Mesenchymal stem cell (in vitro differentiated cells and primary cell): ENCODE results near the gene TESMIN.

ENCODE experiments used
- DNase-seq: peaks from one replicate; pipeline ENCODE4 v3.0.0-alpha.2; 2013
- H2AFZ ChIP-seq: one replicate; pipeline ENCODE4 v1.6.1; 2013; ENCODE audit warnings: low read depth, mild to moderate bottlenecking, control low read depth, inconsistent platforms, low read length, moderate library complexity
- H2AK5ac ChIP-seq: 2 replicates; pipeline ENCODE4 v1.6.1; 2013; ENCODE audit warnings: low read length, moderate library complexity, mild to moderate bottlenecking, inconsistent platforms; ENCODE audit not compliant: severe bottlenecking
- H2BK120ac ChIP-seq: one replicate; pipeline ENCODE4 v1.6.1; 2013; ENCODE audit warnings: low read depth, mild to moderate bottlenecking, inconsistent platforms, low read length, moderate library complexity
- H2BK12ac ChIP-seq, 2 experiments: one replicate each; pipeline ENCODE4 v1.6.1; 2013; ENCODE audit warnings: inconsistent platforms in 2 of 2, low read length in 2 of 2, mild to moderate bottlenecking in 2 of 2, moderate library complexity in 2 of 2, control low read depth in 1 of 2
- H2BK15ac ChIP-seq: one replicate; pipeline ENCODE4 v1.6.1; 2013; ENCODE audit warnings: mild to moderate bottlenecking, low read depth, inconsistent platforms; ENCODE audit not compliant: poor library complexity, severe bottlenecking
- H2BK5ac ChIP-seq: 2 replicates; pipeline ENCODE4 v1.6.1; 2013; ENCODE audit warnings: low read depth, mild to moderate bottlenecking, low read length, control low read depth, inconsistent platforms; ENCODE audit not compliant: poor library complexity, severe bottlenecking
- H3K14ac ChIP-seq, 2 experiments: one replicate each; pipeline ENCODE4 v1.6.1; 2013; ENCODE audit warnings: inconsistent platforms in 2 of 2, low read length in 2 of 2, control low read depth in 1 of 2, mild to moderate bottlenecking in 1 of 2, moderate library complexity in 1 of 2
- H3K18ac ChIP-seq, 2 experiments: one replicate each; pipeline ENCODE4 v1.6.1; 2013; ENCODE audit warnings: inconsistent platforms in 2 of 2, low read length in 2 of 2, control low read depth in 1 of 2, low read depth in 1 of 2, mild to moderate bottlenecking in 1 of 2
- H3K23ac ChIP-seq, 2 experiments: one replicate each; pipeline ENCODE4 v1.6.1; 2013; ENCODE audit warnings: inconsistent platforms in 2 of 2, low read length in 2 of 2, mild to moderate bottlenecking in 2 of 2, moderate library complexity in 2 of 2, control low read depth in 1 of 2
- H3K27ac ChIP-seq: 2 replicates; pipeline ENCODE4 v1.5.1; 2013; ENCODE audit warnings: mild to moderate bottlenecking, moderate library complexity, low read length, control low read depth, inconsistent platforms; ENCODE audit not compliant: poor library complexity, severe bottlenecking
- H3K27me3 ChIP-seq, 2 experiments: 2 replicates each; pipeline versions ENCODE4 v1.6.1 to v1.7.0; 2013; ENCODE audit warnings: low read length in 2 of 2, mild to moderate bottlenecking in 2 of 2, moderate library complexity in 2 of 2, control low read depth in 1 of 2, inconsistent platforms in 1 of 2; ENCODE audit not compliant: control insufficient read depth in 1 of 2, insufficient read depth in 1 of 2
- H3K36me3 ChIP-seq, 2 experiments: 2 replicates each; pipeline versions ENCODE4 v1.6.1 to v1.7.0; 2013; ENCODE audit warnings: low read length in 2 of 2, control low read depth in 1 of 2, inconsistent platforms in 1 of 2, low read depth in 1 of 2, mild to moderate bottlenecking in 1 of 2; ENCODE audit not compliant: insufficient read depth in 2 of 2, control insufficient read depth in 1 of 2
- H3K4ac ChIP-seq, 2 experiments: one replicate each; pipeline ENCODE4 v1.6.1; 2013; ENCODE audit warnings: inconsistent platforms in 2 of 2, low read length in 2 of 2, mild to moderate bottlenecking in 2 of 2, moderate library complexity in 2 of 2, control low read depth in 1 of 2, low read depth in 1 of 2
- H3K4me1 ChIP-seq: 2 replicates; pipeline ENCODE4 v1.6.1; 2013; ENCODE audit warnings: low read depth, low read length, control low read depth; ENCODE audit not compliant: control insufficient read depth, insufficient read depth
- H3K4me2 ChIP-seq: 2 replicates; pipeline ENCODE4 v1.6.1; 2013; ENCODE audit warnings: low read length, mild to moderate bottlenecking, inconsistent platforms; ENCODE audit not compliant: poor library complexity, severe bottlenecking
- H3K4me3 ChIP-seq, 2 experiments: 2 replicates each; pipeline versions ENCODE4 v1.5.1 to v1.7.0; 2013; ENCODE audit warnings: low read length in 2 of 2, mild to moderate bottlenecking in 2 of 2, control low read depth in 1 of 2, low read depth in 1 of 2; ENCODE audit not compliant: insufficient read depth in 1 of 2
- H3K79me1 ChIP-seq: replicated peaks from 2 replicates; pipeline ENCODE4 v1.6.1; 2013; ENCODE audit warnings: mild to moderate bottlenecking, control low read depth, low read length, inconsistent platforms; ENCODE audit not compliant: poor library complexity, severe bottlenecking
- H3K9ac ChIP-seq: 2 replicates; pipeline ENCODE4 v1.7.0; 2013; ENCODE audit warnings: mild to moderate bottlenecking, low read length, moderate library complexity
- H3K9me3 ChIP-seq: 2 replicates; pipeline ENCODE4 v1.7.0; 2013; ENCODE audit warnings: mild to moderate bottlenecking, low read length; ENCODE audit not compliant: control insufficient read depth
- H4K8ac ChIP-seq: one replicate; pipeline ENCODE4 v1.6.1; 2013; ENCODE audit warnings: inconsistent platforms, mild to moderate bottlenecking, low read length, moderate library complexity
- H4K91ac ChIP-seq: one replicate; pipeline ENCODE4 v1.6.1; 2013; ENCODE audit warnings: mild to moderate bottlenecking, low read length, inconsistent platforms
- WGBS: methylation state at CpG from one replicate; pipeline ENCODE4 v1.1.7; 2013; ENCODE audit warnings: mixed read lengths; 5-methylcytosine and 5-hydroxymethylcytosine counted together

The TESMIN gene

DNA sequence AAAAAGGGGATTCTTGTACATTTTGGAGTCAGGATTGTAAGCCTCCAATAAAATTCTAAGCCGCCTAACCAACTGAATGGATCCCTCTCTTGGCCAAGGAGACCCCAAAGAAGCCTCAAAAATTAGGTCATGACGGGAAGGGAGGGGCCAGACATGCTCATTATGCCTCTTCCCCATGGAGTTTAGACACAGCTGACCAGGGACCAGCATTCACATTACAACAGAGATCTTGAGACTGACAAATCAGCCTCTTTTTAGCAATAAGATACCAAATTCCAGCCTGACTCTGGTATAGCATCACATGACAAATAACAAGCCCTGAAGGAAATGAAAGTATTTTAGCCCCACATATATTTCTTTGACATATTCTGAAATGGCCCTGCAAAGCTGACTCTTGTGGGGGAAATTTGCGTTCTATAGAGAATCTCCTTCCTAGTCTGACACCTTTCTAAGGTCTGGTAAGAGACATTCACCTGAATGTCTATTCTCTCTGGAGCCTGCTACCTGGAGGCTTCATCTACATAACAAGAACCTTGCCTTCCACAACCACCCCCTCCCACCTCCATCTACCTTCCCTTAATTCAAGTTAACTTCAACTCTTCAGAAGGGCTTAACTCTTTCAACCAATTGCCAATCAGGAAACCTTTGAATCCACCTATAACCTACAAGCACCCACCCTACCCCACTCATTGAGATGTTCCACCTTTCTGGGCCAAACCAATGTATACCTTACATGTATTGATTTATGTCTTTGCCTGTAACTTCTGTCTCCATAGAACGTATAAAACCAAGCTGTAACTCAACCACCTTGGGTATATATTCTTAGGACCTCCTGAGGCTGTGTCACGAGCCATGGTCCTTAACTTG lies 56.7 kb downstream of the TESMIN start:
- DNase-seq, result no peak
- 50% methylated on average over 4 of the region's 5 CpGs for WGBS
- no peak overlapping the region for H2AFZ ChIP-seq

DNA sequence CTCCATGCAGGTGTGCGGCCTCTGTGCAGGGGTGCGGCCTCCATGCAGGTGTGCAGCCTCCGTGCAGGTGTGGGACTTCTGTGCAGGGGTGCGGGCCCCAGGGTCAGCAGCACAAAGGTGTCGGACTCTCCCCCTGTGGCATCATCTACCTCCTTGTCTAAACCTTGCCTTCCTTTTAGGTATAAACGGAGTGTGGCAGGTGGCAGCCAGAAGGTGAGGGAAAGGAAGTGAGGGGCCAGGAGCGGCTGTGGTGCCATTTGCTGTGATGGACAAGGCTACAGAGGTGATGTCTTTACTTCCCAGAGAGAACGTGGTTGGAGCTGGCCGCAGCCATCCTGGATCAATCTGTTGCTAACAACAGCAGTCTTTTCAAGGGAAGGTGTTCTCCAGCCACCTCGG lies 57.8 kb downstream of the TESMIN start:
- DNase-seq, result no peak
- Histone ChIP-seq H2AK5ac (no peak overlapping the region), H3K27me3 (peaks cover 61 to 78% of the 10 kb centered on the region in 2 experiments), H3K23ac (no peak overlapping the region), H2BK12ac (no peak overlapping the region), H3K27ac (no peak overlapping the region), H3K4me1 (no peaks in the 10 kb centered on the region), H4K8ac (no peak overlapping the region), H3K18ac (no peak overlapping the region), H3K9me3 (peaks cover 26% of the 10 kb centered on the region), H3K4ac (no peak overlapping the region), H2AFZ (no peak overlapping the region), H4K91ac (no peak overlapping the region), H2BK120ac (no peak overlapping the region), H3K79me1 (no peaks in the 10 kb centered on the region), H3K36me3 (no peaks in the 10 kb centered on the region), H3K9ac (no peak overlapping the region), H3K4me2 (no peak overlapping the region), H3K4me3 (no peak overlapping the region), H3K14ac (no peak overlapping the region), H2BK15ac (no peak overlapping the region), H2BK5ac (no peak overlapping the region)
- WGBS, result 91% methylated on average over 9 of the region's 10 CpGs

More for the DNA sequence above, 56.7 kb downstream of the TESMIN start:
- no peak overlapping the region for H2BK5ac ChIP-seq
- no peak overlapping the region for H3K27ac ChIP-seq
- H3K23ac ChIP-seq, result no peak overlapping the region
- no peaks in the 10 kb centered on the region for H3K36me3 ChIP-seq
- H3K4me1 ChIP-seq, result no peaks in the 10 kb centered on the region
- H3K14ac ChIP-seq, result no peak overlapping the region
- no peak overlapping the region for H2BK120ac ChIP-seq
- peaks cover 49 to 66% of the 10 kb centered on the region in 2 experiments for H3K27me3 ChIP-seq
- H3K9ac ChIP-seq, result no peak overlapping the region
- peaks cover 35% of the 10 kb centered on the region for H3K9me3 ChIP-seq
- no peak overlapping the region for H4K8ac ChIP-seq
- H3K4ac ChIP-seq, result no peak overlapping the region
- H3K79me1 ChIP-seq, result no peaks in the 10 kb centered on the region
- H3K4me2 ChIP-seq, result no peak overlapping the region
- no peak overlapping the region for H2AK5ac ChIP-seq
- no peak overlapping the region for H4K91ac ChIP-seq
- no peak overlapping the region for H3K4me3 ChIP-seq
- no peak overlapping the region for H3K18ac ChIP-seq
- no peak overlapping the region for H2BK12ac ChIP-seq
- no peak overlapping the region for H2BK15ac ChIP-seq

DNA sequence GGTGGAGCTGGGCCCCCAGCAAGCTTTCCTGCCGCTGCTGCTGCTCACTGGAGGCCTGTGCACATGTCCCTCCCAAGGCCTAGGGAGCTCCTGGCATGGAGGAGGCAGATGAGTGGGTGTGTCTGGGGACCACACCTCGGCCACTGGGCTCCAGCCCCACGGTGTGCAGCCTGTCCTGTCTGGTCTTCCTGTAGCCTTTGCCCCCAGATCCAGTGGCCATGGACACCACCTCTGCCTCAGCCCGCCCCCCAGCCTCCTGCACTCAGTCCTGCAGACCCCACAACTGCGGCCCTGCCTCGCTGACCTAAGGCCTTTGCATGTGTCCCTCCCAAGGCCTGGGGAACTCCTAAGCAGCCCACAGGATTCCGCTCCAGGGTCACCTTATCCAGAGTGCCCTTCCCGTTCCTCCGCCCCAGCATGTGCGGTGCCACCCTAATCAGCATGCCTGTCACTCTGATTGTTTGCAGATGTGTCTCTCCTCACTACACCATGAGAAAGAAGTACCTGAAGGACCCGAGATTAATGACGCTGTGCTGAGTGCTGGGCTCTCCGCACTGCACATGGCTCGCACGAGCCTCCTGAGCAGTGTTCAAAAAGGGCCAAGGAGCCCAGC lies 58.3 kb downstream of the TESMIN start:
- H4K8ac ChIP-seq, result no peak overlapping the region
- no peak overlapping the region for H2BK5ac ChIP-seq
- no peak overlapping the region for H3K4me2 ChIP-seq
- H3K18ac ChIP-seq, result no peak overlapping the region
- H3K14ac ChIP-seq, result no peak overlapping the region
- no peak overlapping the region for H4K91ac ChIP-seq
- H3K4me1 ChIP-seq, result no peaks in the 10 kb centered on the region
- no peak overlapping the region for H2AFZ ChIP-seq
- H3K36me3 ChIP-seq, result no peaks in the 10 kb centered on the region
- H2BK120ac ChIP-seq, result no peak overlapping the region
- no peak for DNase-seq
- H3K23ac ChIP-seq, result no peak overlapping the region
- H2AK5ac ChIP-seq, result no peak overlapping the region
- H3K9ac ChIP-seq, result no peak overlapping the region
- H3K4me3 ChIP-seq, result no peak overlapping the region
- no peaks in the 10 kb centered on the region for H3K79me1 ChIP-seq
- H2BK15ac ChIP-seq, result no peak overlapping the region
- peaks cover 64 to 83% of the 10 kb centered on the region in 2 experiments for H3K27me3 ChIP-seq
- no peak overlapping the region for H2BK12ac ChIP-seq
- peaks cover 23% of the 10 kb centered on the region for H3K9me3 ChIP-seq
- no peak overlapping the region for H3K27ac ChIP-seq
- 83% methylated on average over 15 of the region's 15 CpGs for WGBS
- no peak overlapping the region for H3K4ac ChIP-seq

DNA sequence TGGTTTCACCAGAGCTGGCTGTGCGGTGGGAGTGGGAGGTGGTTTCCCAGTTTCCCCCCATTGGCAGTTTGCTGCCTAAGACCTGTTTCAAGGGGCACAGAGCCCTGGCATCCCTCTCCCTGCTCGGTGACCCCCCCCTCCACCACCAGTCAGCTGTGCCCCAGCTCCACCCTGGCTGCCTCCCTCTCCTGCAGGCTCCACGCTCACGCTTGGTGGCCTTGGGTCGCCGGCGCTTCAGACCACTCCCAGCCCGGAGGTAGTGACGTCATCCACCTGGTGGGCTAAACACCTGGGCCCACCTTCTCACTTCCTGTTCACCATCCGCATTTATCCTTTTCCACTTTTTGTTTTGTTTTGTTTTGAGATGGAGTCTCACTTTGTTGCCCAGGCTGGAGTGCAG lies 59.2 kb downstream of the TESMIN start:
- Histone ChIP-seq H3K9ac (no peak overlapping the region), H2BK15ac (no peak overlapping the region), H3K14ac (no peak overlapping the region), H2AK5ac (no peak overlapping the region), H3K18ac (no peak overlapping the region), H4K8ac (no peak overlapping the region), H3K27me3 (peaks cover 72 to 87% of the 10 kb centered on the region in 2 experiments), H2BK120ac (no peak overlapping the region), H2AFZ (no peak overlapping the region), H4K91ac (no peak overlapping the region), H2BK12ac (no peak overlapping the region), H3K4me2 (no peak overlapping the region), H3K4me3 (no peak overlapping the region), H3K9me3 (peaks cover 19% of the 10 kb centered on the region), H3K79me1 (no peaks in the 10 kb centered on the region), H3K27ac (no peak overlapping the region), H3K4me1 (no peaks in the 10 kb centered on the region), H3K23ac (no peak overlapping the region), H3K36me3 (no peaks in the 10 kb centered on the region), H3K4ac (no peak overlapping the region), H2BK5ac (no peak overlapping the region)
- DNase-seq, result no peak
- WGBS, result 91% methylated on average over 9 of the region's 10 CpGs
